Hepatocyte (in vitro differentiated cells): ENCODE results near the gene RIPOR1.

Experiments
- CTCF ChIP-seq: fragments of 200-600 bp; sonication (generic); IDR thresholded peaks from 2 replicates; pipeline ENCODE4 v1.5.1; 2016; ENCODE audit warnings: antibody characterized with exemption, mild to moderate bottlenecking; ENCODE audit not compliant: poor library complexity
- EZH2 ChIP-seq: fragments of 200-600 bp; sonication (generic); IDR thresholded peaks from 2 replicates; pipeline ENCODE4 v1.6.1; 2016; ENCODE audit warnings: antibody characterized with exemption, mild to moderate bottlenecking, borderline replicate concordance

GRCh38 chr16:67537636-67538591 lies 9.3 kb downstream of the RIPOR1 start:
- TF ChIP-seq EZH2, result peak; percentile 3
- no peak for TF ChIP-seq CTCF
